Esophagus squamous epithelium (tissue), 5 donors: ENCODE measurements around the gene ZNF132. TPM values are rescaled to one million over a fixed set of nuclear protein-coding genes. Genes with fewer than 3 reads are reported as not detected.

Experiments used
- DNase-seq: peaks from one replicate; lab custom pipeline; 2025; lab: John Stamatoyannopoulos, UW
- H3K27ac ChIP-seq, 4 donors: fragments of 200-600 bp; sonication (generic); one replicate each; pipeline ENCODE4 v1.5.1; 2016 to 2019; ENCODE audit warnings: mild to moderate bottlenecking in 1 of 4
- H3K27me3 ChIP-seq, 4 donors: fragments of 200-600 bp; sonication (generic); 1 replicate in 3 of 4; 2 replicates in 1 of 4; pipeline versions ENCODE4 v1.5.1 to v1.6.0; 2017 to 2021; ENCODE audit warnings: antibody characterized with exemption in 1 of 4
- H3K36me3 ChIP-seq, 3 donors: fragments of 200-600 bp; sonication (generic); one replicate each; pipeline ENCODE4 v1.5.1; 2016 to 2019
- H3K4me1 ChIP-seq, 3 donors: fragments of 200-600 bp; sonication (generic); one replicate each; pipeline ENCODE4 v1.5.1; 2017 to 2019
- H3K4me3 ChIP-seq, 4 donors: fragments of 200-600 bp; sonication (generic); 1 replicate in 3 of 4; 2 replicates in 1 of 4; pipeline ENCODE4 v1.5.1; 2016 to 2019; ENCODE audit warnings: mild to moderate bottlenecking in 2 of 4, moderate library complexity in 1 of 4
- H3K9me3 ChIP-seq, 3 donors: fragments of 200-600 bp; sonication (generic); one replicate each; pipeline ENCODE4 v1.5.1; 2016 to 2019
- POLR2A ChIP-seq, 4 donors: fragments of 450-650 bp; IDR thresholded peaks; one replicate each; pipeline ENCODE4 v1.6.1; 2017; ENCODE audit warnings: antibody characterized with exemption in 4 of 4, mild to moderate bottlenecking in 4 of 4, moderate library complexity in 3 of 4
- WGBS, 2 donors: methylation state at CpG; one replicate each; pipeline ENCODE4 v1.1.5; 2018; 5-methylcytosine and 5-hydroxymethylcytosine counted together
- intact Hi-C: fragments of 100-400 bp; cut with DNase I; formaldehyde crosslinking; loops from one replicate; pipeline ENCODE4 v1.15.0; 2022
- total RNA-seq, 4 donors: library from RNA; depleted of rRNA; stranded (reverse); fragments of >200 nt; gene quantifications; one replicate each; pipeline ENCODE4 v1.1.0, GENCODE V29; 2016
- TF ChIP-seq, protein P1 (sequence below), 6 experiments: fragments of 450-650 bp in 4 of 6; fragments of 200-600 bp in 2 of 6; sonication (generic) in 2 of 6; IDR thresholded peaks; one replicate each; pipeline ENCODE4 v1.5.1; 2016 to 2019; ENCODE audit warnings: antibody characterized with exemption in 6 of 6, mild to moderate bottlenecking in 4 of 6, moderate library complexity in 4 of 6
- donor health status: DM: yes; HTN: yes; CAD: no.

The ZNF132 gene
- total RNA-seq, 4 donors from 2014 or later, result 2.0 to 5.3 (median 2.4) TPM

DNA sequence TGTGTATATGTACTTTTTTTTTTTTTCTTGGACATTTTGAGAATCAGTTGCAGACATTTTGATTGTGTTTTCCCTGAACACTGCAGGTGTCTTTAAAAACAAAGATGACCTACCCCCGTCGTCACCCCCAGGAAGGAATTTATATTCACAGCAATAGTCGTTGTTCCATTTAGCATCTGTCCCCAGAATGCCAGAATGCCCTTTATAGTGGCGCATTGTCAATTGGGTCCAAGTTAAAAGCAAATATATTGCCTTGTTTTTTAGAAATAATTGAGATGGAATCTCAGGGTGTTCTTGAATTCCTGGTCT is 46.3 kb downstream of the ZNF132 start:
- TF ChIP-seq POLR2A (IDR thresholded peaks at IDR 0.05), result no peak
- TF ChIP-seq, protein P1, sequence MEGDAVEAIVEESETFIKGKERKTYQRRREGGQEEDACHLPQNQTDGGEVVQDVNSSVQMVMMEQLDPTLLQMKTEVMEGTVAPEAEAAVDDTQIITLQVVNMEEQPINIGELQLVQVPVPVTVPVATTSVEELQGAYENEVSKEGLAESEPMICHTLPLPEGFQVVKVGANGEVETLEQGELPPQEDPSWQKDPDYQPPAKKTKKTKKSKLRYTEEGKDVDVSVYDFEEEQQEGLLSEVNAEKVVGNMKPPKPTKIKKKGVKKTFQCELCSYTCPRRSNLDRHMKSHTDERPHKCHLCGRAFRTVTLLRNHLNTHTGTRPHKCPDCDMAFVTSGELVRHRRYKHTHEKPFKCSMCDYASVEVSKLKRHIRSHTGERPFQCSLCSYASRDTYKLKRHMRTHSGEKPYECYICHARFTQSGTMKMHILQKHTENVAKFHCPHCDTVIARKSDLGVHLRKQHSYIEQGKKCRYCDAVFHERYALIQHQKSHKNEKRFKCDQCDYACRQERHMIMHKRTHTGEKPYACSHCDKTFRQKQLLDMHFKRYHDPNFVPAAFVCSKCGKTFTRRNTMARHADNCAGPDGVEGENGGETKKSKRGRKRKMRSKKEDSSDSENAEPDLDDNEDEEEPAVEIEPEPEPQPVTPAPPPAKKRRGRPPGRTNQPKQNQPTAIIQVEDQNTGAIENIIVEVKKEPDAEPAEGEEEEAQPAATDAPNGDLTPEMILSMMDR (IDR thresholded peaks at IDR 0.05), result no peak
- 79 to 80% methylated on average over 4 of the region's 4 CpGs for WGBS, 2 donors
- peaks cover 25 to 86% (median 26%) of the 10 kb centered on the region in 3 donors for H3K4me1 ChIP-seq
- H3K4me3 ChIP-seq, result no peak overlapping the region
- peaks cover 0 to 28% (median 0%) of the 10 kb centered on the region in 4 donors for H3K27me3 ChIP-seq
- peaks cover 18 to 66% (median 25%) of the 10 kb centered on the region in 3 donors for H3K36me3 ChIP-seq
- intact Hi-C loops, result no loop called here
- no peaks in the 10 kb centered on the region for H3K9me3 ChIP-seq
- DNase-seq, result no peak
- peak overlapping the region in 2 of 4 donors; percentile 89 to 90 for H3K27ac ChIP-seq

DNA sequence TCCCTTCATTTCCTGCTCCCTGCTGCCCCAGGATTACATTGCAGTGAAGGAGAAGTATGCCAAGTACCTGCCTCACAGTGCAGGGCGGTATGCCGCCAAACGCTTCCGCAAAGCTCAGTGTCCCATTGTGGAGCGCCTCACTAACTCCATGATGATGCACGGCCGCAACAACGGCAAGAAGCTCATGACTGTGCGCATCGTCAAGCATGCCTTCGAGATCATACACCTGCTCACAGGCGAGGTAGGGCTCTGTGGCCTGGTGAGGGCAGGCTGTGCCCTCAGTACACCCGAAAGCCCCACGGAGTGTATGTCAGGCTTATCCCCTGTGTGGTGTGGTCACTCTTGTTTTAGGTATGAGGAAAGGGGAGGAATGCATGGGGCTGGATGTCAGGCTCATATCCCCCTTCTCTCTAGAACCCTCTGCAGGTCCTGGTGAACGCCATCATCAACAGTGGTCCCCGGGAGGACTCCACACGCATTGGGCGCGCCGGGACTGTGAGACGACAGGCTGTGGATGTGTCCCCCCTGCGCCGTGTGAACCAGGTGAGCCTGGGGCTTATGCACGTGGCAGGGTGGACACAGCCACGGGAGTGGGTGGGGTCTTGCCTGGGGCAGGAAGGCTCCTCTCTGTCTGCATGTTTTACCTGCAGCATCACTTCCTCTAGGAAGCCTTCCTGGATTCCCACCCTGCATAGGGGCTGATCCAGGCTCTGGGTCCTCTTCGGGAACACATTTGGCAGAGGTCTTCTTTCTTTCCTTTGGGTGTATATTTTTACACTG is 46.8 kb downstream of the ZNF132 start:
- Histone ChIP-seq H3K9me3 (no peaks in the 10 kb centered on the region), H3K27me3 (peaks cover 0 to 27% (median 0%) of the 10 kb centered on the region in 4 donors), H3K4me3 (no peak overlapping the region), H3K27ac (peak overlapping the region in 2 of 4 donors; percentile 21 to 27), H3K4me1 (peaks cover 30 to 86% (median 31%) of the 10 kb centered on the region in 3 donors), H3K36me3 (peaks cover 18 to 71% (median 25%) of the 10 kb centered on the region in 3 donors)
- DNase-seq, result no peak
- intact Hi-C loops, result no loop called here
- no peak for TF ChIP-seq POLR2A (IDR thresholded peaks at IDR 0.05)
- TF ChIP-seq, protein P1 (IDR thresholded peaks at IDR 0.05), result no peak
- WGBS, 2 donors, result 87 to 88% methylated on average over 11 to 15 of the region's 26 CpGs

DNA sequence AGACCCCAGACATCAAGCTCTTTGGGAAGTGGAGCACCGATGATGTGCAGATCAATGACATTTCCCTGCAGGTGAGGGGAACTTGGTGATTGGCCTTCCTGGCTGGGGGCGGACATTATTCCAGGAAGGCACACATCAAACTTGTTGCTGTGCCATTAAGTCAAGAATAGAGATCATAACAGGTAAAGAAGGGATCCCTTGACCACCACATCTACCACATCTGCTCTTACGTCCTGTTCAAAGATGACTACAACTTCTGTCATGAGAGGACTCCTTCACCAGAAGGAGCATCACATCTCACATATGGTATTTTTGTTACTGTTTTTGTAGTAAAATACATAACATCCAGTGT is 51.8 kb downstream of the ZNF132 start:
- no peaks in the 10 kb centered on the region for H3K9me3 ChIP-seq
- WGBS, 2 donors, result 58 to 73% methylated on average over 3 of the region's 3 CpGs
- TF ChIP-seq, protein P1 (IDR thresholded peaks at IDR 0.05), result no peak
- TF ChIP-seq POLR2A (IDR thresholded peaks at IDR 0.05), result no peak
- no peak for DNase-seq
- peak overlapping the region in 3 of 4 donors; percentile 97 to 99 (median 99) for H3K27ac ChIP-seq
- H3K27me3 ChIP-seq, result no peaks in the 10 kb centered on the region
- H3K4me1 ChIP-seq, result peaks cover 27 to 69% (median 28%) of the 10 kb centered on the region in 3 donors
- intact Hi-C loops, result no loop called here
- H3K4me3 ChIP-seq, result peak overlapping the region; percentile 61 to 93 (median 80)
- H3K36me3 ChIP-seq, result peaks cover 7 to 53% (median 13%) of the 10 kb centered on the region in 3 donors

DNA sequence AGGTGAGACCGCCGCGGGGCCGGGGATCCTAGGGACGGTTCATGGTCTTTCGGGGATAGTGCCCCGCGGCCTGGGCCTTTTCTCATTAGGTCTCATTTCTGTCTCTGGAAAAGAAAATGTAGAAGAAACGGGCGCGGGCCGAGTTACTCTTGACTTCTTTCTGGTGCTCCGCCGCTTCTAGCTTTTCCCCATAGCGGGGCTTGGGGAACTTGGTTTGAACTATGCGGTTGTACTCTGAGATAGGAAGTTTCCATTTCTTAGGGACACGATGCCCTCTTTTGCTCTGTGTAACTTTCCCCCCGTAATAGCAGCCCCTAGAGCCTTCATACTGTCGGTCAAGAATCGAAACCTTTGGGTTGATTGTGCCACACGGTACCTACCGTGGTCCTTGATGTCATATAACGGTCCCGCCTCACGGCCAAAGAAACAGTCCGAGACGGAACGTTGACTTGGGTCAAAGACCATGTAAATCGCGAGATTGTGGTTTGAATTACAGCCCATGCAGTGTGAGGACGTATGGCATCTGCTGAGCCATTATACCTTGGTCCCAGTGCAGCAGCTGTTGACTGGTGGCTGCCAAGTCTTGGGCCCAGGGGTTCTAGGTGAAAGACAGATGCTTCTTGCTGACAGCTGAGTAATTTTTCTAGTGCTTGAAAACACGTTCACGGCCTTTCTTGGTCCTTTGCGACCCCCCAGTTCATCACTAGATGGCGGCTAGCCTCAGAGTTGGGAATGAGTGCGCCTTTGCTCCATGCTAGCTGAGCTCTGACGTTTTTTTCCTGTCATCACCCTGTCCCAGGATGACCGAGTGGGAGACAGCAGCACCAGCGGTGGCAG is 52.4 kb downstream of the ZNF132 start:
- Histone ChIP-seq H3K36me3 (peaks cover 1 to 48% (median 9%) of the 10 kb centered on the region in 3 donors), H3K9me3 (no peaks in the 10 kb centered on the region), H3K27ac (peak overlapping the region; percentile 97 to 99 (median 98)), H3K4me1 (peaks cover 27 to 63% (median 28%) of the 10 kb centered on the region in 3 donors), H3K4me3 (peak overlapping the region; percentile 61 to 93 (median 80)), H3K27me3 (no peaks in the 10 kb centered on the region)
- intact Hi-C loops, result no loop called here
- DNase-seq, result no peak
- 5 to 6% methylated on average over 33 to 36 of the region's 39 CpGs for WGBS, 2 donors
- TF ChIP-seq, protein P1 (IDR thresholded peaks at IDR 0.05), result no peak
- no peak for TF ChIP-seq POLR2A (IDR thresholded peaks at IDR 0.05)
